ENCODE measurements around the gene LOXL4.
"Not testable (repeated sequence)": the region's sequence is repeated elsewhere in the genome, so short reads cannot be mapped to it uniquely, and the experiment has no call there.

The LOXL4 gene

DNA sequence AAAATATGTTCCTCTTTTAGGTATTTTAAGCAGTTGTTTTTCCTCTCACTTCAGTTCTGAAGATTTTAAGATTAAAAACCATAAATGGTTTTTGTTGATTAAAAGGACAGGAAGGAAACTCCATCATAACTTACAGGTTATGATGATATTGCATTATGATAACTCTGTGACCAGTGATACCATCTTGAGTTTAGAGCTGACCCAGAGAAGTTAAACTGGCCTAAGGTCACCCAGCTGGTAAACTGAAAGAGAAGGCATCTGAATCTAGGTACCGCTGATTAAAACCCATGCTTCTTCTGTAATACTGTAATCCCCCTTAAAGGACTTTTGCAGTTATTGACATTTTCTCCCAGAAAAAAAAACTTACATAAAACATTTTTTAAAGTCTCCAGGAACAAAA is 29.6 kb downstream of the LOXL4 start:
- DNase-seq = no peak

DNA sequence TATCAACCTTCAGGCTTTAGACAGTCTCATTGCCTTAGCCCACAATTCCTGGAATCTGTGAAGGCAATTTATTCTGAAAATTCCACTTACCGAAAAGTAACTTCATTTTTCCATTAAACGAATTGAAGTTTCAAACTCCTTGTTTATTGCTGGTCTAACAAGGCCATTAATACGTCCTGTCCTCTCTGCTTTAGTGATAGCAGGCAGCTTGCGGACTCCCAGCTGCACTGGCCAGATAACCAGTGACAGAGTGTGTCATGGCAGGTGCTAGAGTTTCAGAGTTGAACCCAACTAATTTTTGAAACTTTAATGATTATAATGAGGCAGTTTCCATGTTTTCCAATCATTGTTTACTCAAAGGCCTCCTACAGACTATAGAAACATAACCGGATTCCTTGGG is 31.1 kb downstream of the LOXL4 start:
- DNase-seq = no peak

DNA sequence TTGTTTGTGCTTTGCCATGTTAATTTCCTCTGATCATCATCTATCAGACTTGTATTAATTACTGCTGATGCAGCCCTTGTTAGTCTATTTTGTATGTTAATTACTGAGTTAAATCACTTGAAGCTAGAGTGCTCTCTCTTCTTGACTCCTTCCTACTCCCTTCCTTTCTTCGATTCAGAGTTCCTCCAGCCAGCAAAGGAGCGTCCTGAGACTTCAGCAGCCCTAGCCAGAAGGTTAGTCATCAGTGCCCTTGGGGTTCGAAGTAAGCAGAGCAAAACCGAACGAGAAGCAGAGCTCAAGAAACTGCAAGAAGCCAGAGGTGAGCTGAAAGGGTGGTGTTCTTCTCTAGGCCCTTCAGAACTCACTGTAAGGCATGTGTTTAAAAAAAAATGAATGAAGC is 32.1 kb downstream of the LOXL4 start:
- DNase-seq = no peak

DNA sequence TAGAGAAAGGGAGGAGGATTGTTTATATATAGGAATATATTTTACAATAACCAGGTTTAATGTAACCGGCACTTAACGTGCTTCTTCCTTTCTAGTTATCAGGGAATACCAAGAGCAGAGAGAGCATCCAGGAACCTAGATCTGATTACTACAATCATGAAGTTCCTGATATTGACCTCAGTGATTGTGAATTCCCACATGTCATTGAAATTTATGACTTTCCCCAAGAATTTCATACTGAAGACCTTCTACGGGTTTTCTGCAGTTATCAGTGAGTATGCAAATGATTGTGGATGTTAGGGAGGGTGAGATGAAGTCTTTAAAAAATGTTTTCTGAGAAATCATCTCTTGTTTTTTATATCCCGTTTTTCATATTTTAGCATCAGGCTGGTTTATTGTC is 36.6 kb downstream of the LOXL4 start:
- no peak for DNase-seq

DNA sequence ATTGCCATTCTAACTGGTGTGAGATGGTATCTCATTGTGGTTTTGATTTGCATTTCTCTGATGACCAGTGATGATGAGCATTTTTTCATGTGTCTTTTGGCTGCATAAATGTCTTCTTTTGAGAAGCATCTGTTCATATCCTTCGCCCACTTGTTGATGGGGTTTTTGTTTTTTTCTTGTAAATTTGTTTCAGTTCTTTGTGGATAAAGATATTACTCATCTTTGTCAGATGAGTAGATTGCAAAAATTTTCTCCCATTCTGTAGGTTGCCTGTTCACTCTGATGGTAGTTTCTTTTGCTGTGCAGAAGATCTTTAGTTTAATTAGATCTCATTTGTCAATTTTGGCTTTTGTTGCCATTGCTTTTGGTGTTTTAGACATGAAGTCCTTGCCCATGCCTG is 39.7 kb downstream of the LOXL4 start:
- DNase-seq = not testable (repeated sequence)

DNA sequence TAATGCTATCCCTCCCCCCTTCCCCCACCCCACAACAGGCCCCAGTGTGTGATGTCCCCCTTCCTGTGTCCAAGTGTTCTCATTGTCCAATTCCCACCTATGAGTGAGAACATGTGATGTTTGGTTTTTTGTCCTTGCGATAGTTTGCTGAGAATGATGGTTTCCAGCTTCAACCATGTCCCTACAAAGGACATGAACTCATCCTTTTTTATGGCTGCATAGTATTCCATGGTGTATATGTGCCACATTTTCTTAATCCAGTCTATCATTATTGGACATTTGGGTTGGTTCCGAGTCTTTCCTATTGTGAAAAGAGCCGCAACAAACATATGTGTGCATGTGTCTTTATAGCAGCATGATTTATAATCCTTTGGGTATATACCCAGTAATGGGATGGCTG is 40.3 kb downstream of the LOXL4 start:
- DNase-seq = not testable (repeated sequence)

DNA sequence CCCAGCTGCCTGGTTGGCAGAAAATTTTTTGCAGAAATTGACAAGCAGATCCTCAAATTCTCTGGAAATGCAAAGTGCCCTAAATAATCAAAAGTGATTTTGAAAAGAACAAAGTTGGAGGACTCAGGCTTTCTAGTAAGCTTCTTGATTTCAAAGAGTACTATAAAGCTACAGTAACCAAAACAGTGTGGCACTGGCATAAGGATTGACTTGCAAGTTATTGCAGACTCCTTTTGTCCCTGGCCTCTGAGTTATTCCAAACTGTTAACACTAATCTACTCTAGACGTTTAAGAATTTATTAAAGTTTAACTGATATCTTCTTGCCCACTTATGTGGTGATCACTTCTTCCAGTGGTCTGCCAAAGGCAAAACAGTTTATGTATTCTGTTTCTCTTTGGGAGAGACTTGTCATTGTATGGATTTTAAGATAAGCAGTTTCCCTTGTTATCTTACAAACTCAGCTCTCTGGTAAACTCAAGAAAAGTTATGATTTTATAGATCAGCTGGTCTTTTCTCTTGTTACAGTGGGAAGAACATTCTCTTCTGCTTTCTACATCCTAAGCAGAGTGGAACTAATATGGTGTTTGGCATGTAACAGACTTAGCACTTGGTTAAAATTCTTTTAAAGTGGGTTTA is 41.4 kb downstream of the LOXL4 start:
- no peak for DNase-seq

DNA sequence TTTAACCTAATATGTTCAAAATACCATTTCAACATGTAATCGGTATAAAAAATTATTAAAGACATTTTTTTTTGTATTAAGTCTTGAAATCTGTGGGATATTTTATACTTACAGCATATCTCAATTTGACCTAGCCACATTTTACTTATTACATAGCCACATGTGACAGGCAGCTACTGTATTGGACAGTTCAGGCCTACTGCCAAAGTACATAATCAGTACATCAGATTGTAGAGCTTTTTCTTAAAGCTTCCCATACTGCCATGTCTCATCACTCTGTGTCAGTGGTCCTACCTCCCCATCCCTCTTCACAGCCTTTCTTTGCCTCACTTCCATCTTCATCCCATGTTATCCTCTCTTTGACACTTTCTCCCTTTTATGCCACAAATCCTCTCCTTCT is 43.0 kb downstream of the LOXL4 start:
- DNase-seq = no peak

DNA sequence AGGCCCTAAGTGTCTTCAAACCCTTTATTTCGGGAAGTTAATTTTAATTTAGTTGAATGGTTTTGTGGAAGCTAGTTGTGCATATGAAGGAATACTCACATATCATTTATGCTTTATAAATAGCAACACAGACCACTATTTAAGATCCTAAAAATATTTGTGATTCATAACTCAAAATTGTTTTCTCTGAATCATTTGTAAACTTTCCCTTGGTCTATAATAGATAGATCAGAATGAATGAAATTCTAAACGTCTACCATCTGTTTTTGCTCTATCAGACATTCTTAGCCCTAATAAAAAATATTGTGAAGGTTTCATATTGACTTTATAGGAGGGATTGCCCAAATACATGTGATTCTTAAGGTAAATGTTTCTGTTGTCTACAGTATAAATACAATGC is 43.5 kb downstream of the LOXL4 start:
- no peak for DNase-seq

DNA sequence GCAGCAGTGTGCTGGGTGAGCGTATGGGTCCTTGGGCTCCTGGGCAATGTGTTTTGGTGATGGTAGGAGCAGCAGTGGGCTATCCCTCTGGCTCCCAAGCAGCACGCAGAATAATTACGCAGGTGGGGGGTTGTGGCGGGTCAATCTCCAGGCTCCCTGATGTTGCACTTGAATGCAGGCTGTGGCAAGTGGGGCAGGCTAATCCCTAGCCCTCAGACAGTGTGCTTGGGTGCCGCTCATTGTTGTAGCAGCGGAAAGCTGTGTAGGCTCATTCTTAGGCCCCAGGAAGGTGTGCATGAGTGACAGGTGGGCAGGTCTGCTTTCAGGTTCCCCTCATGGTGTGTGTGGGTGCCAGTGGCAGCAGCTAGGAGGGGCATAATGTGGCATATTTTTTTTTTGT is 44.1 kb downstream of the LOXL4 start:
- no peak for DNase-seq

DNA sequence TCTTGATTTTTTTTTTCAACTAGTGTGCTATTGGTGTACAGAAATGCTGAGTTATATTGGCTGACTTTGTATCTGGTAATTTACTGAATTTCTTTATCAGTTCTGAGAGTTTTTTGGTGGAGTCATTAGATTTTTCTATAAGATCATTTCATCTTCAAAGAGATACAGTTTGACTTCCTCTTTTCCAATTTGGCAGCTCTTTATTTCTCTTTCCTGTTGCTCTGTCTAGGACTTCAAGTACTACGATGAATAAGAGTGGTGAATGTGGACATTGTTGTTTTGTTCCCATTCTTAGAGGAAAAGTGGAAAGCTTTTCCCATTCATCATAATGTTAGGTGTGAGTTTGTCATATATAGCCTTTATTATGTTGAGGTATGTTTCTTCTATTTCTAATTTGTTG is 50.2 kb downstream of the LOXL4 start:
- DNase-seq = no peak

DNA sequence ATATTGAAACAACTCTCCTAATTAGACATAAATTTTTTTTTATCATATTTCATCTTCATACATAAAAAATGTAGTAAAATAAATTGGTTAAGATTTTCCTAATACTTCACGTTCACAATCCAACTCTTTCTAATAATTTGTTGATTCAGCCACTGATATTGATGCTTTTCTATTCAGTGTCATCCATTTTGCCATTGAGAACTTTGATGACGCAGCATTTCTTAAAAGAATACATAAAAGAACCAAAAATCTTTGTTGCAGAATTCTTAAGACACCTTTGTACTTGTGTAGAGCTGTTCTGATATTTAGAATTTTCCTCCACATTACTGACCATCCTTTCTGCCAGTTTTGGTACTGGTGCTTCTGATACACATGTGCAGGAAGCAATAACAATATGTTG is 52.6 kb downstream of the LOXL4 start:
- no peak for DNase-seq

DNA sequence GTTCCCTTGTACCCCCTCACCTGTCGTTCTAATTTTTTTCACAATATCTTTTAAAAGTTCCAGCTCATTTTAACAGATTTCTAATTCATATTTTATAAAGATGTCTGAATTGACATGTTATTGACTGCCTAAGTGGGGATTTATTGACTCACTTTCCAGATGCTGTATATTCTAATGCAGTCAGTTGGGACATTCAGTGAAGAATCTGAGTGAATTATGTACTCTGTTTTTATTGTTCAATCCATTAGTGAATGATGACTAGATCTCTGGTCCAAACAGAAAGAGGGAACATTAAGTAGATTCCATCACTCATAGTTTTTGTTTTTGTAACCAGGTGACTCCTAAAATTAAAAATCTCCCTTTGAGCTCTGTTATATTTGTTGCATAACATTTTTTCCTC is 54.3 kb downstream of the LOXL4 start:
- DNase-seq = no peak

DNA sequence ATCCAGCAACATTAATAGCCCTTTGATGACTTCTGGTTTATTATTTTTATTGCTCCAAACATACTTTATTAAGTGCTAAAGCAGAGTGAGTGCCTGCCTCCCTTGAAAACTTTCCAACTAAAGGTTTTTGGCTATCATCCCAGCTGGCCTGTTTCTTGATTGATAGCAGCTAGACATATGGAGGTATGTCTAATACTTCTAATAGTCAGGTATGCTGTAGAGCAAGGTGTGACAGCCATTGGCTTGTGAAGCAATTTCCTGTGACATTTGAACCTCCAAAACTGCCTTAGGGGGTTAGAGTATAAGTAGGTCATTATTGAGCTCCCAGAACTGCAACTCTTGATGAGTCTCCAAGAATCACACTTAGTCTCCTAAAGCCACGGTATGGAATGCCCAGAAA is 55.8 kb downstream of the LOXL4 start:
- DNase-seq = no peak

DNA sequence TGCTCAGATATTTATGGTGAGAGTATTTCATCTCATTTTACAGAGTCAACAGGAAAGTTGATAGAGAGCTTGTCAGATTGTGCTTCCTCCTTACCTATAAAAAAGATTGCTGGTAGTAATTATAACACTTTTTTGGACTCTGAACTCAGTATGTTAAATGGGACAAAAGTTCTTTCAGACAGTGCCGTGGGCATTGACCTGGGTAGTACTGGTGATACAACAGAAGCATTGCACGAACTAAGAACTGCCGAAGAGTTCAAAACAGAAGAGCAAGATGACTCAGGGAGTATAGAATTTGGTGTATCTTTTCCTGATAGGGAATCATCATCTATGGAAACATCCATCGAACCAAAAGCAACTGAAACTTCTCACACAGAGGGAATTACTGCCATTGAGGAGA is 58.6 kb downstream of the LOXL4 start:
- DNase-seq = no peak

DNA sequence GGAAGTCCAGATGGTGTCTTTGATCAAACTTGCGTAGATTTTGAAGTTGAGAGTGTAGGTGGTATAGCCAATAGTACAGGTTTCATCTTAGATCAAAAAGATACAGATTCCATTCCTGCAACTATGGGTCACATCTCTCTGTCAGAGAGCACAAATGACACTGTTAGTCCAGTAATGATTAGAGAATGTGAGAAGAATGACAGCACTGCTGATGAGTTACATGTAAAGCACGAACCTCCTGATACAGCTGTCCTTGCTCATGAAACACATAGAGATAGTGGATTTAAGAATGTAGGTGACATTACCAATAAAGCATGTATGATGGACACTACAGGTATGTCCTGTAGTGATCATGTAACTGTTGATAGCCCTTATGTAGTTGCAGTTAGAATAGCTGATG is 59.1 kb downstream of the LOXL4 start:
- no peak for DNase-seq

DNA sequence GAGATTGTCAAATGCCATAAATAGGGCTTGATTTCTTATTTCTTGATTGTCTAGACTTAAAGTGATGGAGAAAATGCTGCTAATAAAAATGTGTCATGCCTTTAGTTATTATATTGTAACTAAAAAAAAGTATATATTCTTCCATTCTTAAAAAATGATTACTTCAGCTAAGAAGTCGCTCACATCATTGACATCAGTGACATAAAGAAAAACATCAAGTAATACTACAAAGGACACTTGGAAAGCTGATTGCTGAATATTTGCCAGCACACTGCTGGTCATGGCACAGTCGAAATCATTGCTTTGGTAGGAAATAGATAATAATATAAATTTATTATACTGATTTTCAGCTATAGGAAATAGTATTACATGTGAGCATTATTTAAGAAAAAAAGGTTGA is 62.6 kb downstream of the LOXL4 start:
- DNase-seq = no peak

DNA sequence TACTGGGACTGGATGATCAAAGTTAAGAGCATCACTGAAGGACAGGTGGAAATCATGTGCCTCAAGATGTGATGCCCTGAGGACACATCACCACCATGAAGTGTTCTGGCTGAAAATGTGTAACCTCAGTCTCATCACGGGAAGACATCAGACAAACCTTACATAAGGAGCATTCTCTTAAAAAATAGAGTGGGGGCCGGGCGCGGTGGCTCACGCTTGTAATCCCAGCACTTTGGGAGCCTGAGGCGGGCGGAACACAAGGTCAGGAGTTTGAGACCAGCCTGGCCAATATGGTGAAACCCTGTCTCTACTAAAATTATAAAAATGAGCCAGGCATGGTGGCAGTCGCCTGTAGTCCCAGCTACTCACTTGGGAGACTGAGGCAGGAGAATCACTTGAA is 65.6 kb downstream of the LOXL4 start:
- DNase-seq = no peak

DNA sequence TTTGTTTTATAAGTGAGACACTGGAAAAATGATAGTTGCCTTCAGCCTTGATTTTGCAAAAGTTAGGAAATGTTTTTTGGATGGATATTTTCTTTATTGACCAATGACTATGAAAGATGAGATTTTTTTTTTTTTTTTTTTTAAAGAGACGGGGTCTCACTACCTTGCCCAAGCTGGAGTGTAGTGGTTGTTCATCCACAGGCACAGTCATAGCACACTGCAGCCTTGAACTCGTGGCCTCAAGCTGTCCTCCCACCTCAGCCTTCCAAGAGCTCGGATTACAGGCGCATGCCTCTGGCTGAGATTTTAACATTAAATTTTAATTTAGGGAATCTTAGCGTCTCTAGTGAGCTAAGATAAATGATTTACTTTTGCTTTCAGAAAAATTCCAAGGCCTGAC is 66.2 kb downstream of the LOXL4 start:
- no peak for DNase-seq
